Measurements from ENCODE around the gene FBXO38.
"Not testable (repeated sequence)": the region's sequence is repeated elsewhere in the genome, so short reads cannot be mapped to it uniquely, and the experiment has no call there.

FBXO38 gene

GRCh38 chr5:148458036-148458888, 74.5 kb downstream of the FBXO38 start:
- DNase-seq (ENCODE audit: insufficient read length, low spot score) (no peak), FAIRE-seq (no peak)
- TF ChIP-seq POU2F2 (IDR thresholded peaks at IDR 0.05; ENCODE audit: low read depth, low read length) (no peak), SPI1 (IDR thresholded peaks at IDR 0.05; ENCODE audit: low read depth, low read length) (no peak), POLR2AphosphoS5 (IDR thresholded peaks at IDR 0.05; ENCODE audit: low read depth, low read length) (no peak), POLR2A (IDR thresholded peaks at IDR 0.05; ENCODE audit: low read depth, low read length) (no peak), TAF1 (IDR thresholded peaks at IDR 0.05; ENCODE audit: low read depth, low read length) (no peak), PAX5 (IDR thresholded peaks at IDR 0.05; ENCODE audit: insufficient read depth, low read length, severe bottlenecking) (no peak)

GRCh38 chr5:148459669-148460068, 75.9 kb downstream of the FBXO38 start:
- TF ChIP-seq POLR2A (IDR thresholded peaks at IDR 0.05; ENCODE audit: low read depth, low read length) (no peak), POLR2AphosphoS5 (IDR thresholded peaks at IDR 0.05; ENCODE audit: low read depth, low read length) (no peak), TAF1 (IDR thresholded peaks at IDR 0.05; ENCODE audit: low read depth, low read length) (no peak), SPI1 (IDR thresholded peaks at IDR 0.05; ENCODE audit: low read depth, low read length) (no peak), POU2F2 (IDR thresholded peaks at IDR 0.05; ENCODE audit: low read depth, low read length) (no peak), PAX5 (IDR thresholded peaks at IDR 0.05; ENCODE audit: insufficient read depth, low read length, severe bottlenecking) (no peak)
- FAIRE-seq (no peak), DNase-seq (ENCODE audit: insufficient read length, low spot score) (no peak)

GRCh38 chr5:148465381-148466235, 81.8 kb downstream of the FBXO38 start:
- FAIRE-seq (no peak), DNase-seq (ENCODE audit: insufficient read length, low spot score) (no peak)
- TF ChIP-seq TAF1 (IDR thresholded peaks at IDR 0.05; ENCODE audit: low read depth, low read length) (no peak), POLR2A (IDR thresholded peaks at IDR 0.05; ENCODE audit: low read depth, low read length) (no peak), PAX5 (IDR thresholded peaks at IDR 0.05; ENCODE audit: insufficient read depth, low read length, severe bottlenecking) (no peak), POU2F2 (IDR thresholded peaks at IDR 0.05; ENCODE audit: low read depth, low read length) (no peak), POLR2AphosphoS5 (IDR thresholded peaks at IDR 0.05; ENCODE audit: low read depth, low read length) (no peak)

GRCh38 chr5:148466236-148466580, 82.5 kb downstream of the FBXO38 start:
- DNase-seq (ENCODE audit: insufficient read length, low spot score) (no peak), FAIRE-seq (no peak)
- TF ChIP-seq POU2F2 (IDR thresholded peaks at IDR 0.05; ENCODE audit: low read depth, low read length) (no peak), PAX5 (IDR thresholded peaks at IDR 0.05; ENCODE audit: insufficient read depth, low read length, severe bottlenecking) (no peak), POLR2A (IDR thresholded peaks at IDR 0.05; ENCODE audit: low read depth, low read length) (no peak), SPI1 (IDR thresholded peaks at IDR 0.05; ENCODE audit: low read depth, low read length) (no peak), TAF1 (IDR thresholded peaks at IDR 0.05; ENCODE audit: low read depth, low read length) (no peak)

DNA sequence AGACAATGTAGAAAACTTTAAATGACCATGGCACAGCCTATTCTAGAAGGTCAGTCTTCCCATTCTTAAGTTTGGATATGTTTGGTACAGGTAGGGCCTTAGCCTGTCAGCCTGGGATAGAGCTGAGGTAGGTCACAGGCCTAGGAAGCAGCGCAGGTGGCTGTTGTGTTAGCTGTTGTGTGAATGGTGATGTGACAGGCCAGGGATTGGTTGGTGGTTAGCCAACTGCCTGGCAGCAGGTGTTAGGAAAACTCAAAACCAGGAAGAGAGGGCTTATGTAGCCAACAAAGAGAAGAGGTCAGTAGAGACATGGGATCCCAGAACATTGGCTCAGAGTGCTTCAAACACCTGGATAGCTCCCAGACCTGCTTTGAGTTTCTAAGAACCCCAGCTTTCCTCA, 84.2 kb downstream of the FBXO38 start:
- no peak for FAIRE-seq
- no peak for DNase-seq (ENCODE audit: insufficient read length, low spot score)
- no peak for TF ChIP-seq TAF1 (IDR thresholded peaks at IDR 0.05; ENCODE audit: low read depth, low read length)
- no peak for TF ChIP-seq POU2F2 (IDR thresholded peaks at IDR 0.05; ENCODE audit: low read depth, low read length)
- no peak for TF ChIP-seq PAX5 (IDR thresholded peaks at IDR 0.05; ENCODE audit: insufficient read depth, low read length, severe bottlenecking)
- no peak for TF ChIP-seq SPI1 (IDR thresholded peaks at IDR 0.05; ENCODE audit: low read depth, low read length)
- TF ChIP-seq POLR2A (IDR thresholded peaks at IDR 0.05; ENCODE audit: low read depth, low read length), result no peak
- no peak for TF ChIP-seq POLR2AphosphoS5 (IDR thresholded peaks at IDR 0.05; ENCODE audit: low read depth, low read length)

GRCh38 chr5:148468746-148469145, 85.0 kb downstream of the FBXO38 start:
- not testable (repeated sequence) for DNase-seq (ENCODE audit: insufficient read length, low spot score); FAIRE-seq

DNA sequence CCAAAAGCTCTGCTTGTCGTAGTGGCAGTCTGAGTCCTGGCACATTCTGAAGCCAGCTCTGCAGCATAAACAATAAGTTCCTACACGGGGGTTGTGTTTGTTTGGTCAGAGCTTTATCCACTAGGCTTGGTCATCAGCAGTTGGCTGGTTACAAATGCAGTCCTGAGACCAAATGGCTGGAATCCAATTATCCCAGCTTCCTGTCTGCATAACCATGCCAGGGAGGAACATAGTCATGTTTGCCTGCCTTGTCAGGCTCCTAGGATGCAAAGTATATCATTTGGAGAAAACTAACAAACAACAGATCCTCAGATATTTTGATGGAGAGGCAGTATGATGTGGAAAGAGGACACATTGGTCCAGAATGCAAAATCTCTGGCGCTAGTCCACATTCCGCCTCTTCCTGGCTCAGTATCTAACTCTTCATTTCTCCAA, 85.8 kb downstream of the FBXO38 start:
- TF ChIP-seq PAX5 (IDR thresholded peaks at IDR 0.05; ENCODE audit: insufficient read depth, low read length, severe bottlenecking), result no peak
- TF ChIP-seq SPI1 (IDR thresholded peaks at IDR 0.05; ENCODE audit: low read depth, low read length), result no peak
- TF ChIP-seq POU2F2 (IDR thresholded peaks at IDR 0.05; ENCODE audit: low read depth, low read length), result no peak
- TF ChIP-seq TAF1 (IDR thresholded peaks at IDR 0.05; ENCODE audit: low read depth, low read length), result no peak
- no peak for TF ChIP-seq POLR2A (IDR thresholded peaks at IDR 0.05; ENCODE audit: low read depth, low read length)
- no peak for TF ChIP-seq POLR2AphosphoS5 (IDR thresholded peaks at IDR 0.05; ENCODE audit: low read depth, low read length)
- no peak for DNase-seq (ENCODE audit: insufficient read length, low spot score)
- FAIRE-seq, result no peak

DNA sequence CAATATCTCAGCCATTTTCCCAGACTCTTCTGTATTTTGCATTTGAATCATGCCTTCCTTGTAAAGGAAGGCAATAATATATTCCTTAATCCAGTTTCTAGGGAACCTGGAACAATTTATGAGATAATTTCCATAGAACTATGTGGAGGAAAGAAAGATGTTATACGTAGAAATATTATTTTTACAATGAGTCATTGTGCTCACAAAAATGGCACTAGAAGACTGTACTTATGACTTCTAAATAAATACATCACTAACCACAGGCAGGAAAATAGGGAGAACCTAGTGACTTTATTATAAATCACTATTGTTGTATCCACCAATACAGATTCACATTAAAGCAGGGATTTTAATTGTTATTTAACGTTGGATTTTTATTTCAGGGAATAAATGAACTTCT, 87.6 kb downstream of the FBXO38 start:
- TF ChIP-seq POLR2A (IDR thresholded peaks at IDR 0.05; ENCODE audit: low read depth, low read length) (no peak), POLR2AphosphoS5 (IDR thresholded peaks at IDR 0.05; ENCODE audit: low read depth, low read length) (no peak), POU2F2 (IDR thresholded peaks at IDR 0.05; ENCODE audit: low read depth, low read length) (no peak), PAX5 (IDR thresholded peaks at IDR 0.05; ENCODE audit: insufficient read depth, low read length, severe bottlenecking) (no peak), TAF1 (IDR thresholded peaks at IDR 0.05; ENCODE audit: low read depth, low read length) (no peak), SPI1 (IDR thresholded peaks at IDR 0.05; ENCODE audit: low read depth, low read length) (no peak)
- FAIRE-seq (no peak), DNase-seq (ENCODE audit: insufficient read length, low spot score) (no peak)

GRCh38 chr5:148474025-148474511, 90.3 kb downstream of the FBXO38 start:
- TF ChIP-seq POLR2A (IDR thresholded peaks at IDR 0.05; ENCODE audit: low read depth, low read length), result no peak
- TF ChIP-seq POU2F2 (IDR thresholded peaks at IDR 0.05; ENCODE audit: low read depth, low read length), result no peak
- TF ChIP-seq POLR2AphosphoS5 (IDR thresholded peaks at IDR 0.05; ENCODE audit: low read depth, low read length), result no peak
- no peak for TF ChIP-seq TAF1 (IDR thresholded peaks at IDR 0.05; ENCODE audit: low read depth, low read length)
- TF ChIP-seq SPI1 (IDR thresholded peaks at IDR 0.05; ENCODE audit: low read depth, low read length), result no peak
- no peak for TF ChIP-seq PAX5 (IDR thresholded peaks at IDR 0.05; ENCODE audit: insufficient read depth, low read length, severe bottlenecking)
- DNase-seq (ENCODE audit: insufficient read length, low spot score) (no peak), FAIRE-seq (no peak)
